MCF 10A (cell line): ENCODE measurements around the gene C5orf47. TPM values are rescaled to one million over a fixed set of nuclear protein-coding genes. Genes with fewer than 3 reads are reported as not detected.

Source experiments
- BruUV-seq: library from RNA; stranded (reverse); fragments of 400-500 nt; replicated peaks from 2 replicates; lab custom pipeline; 2021; lab: Mats Ljungman, UMichigan
- CTCF ChIA-PET: fragments of 300-600 bp; sonication (Branson Sonifier 250); formaldehyde crosslinking; extraction: SDS; loops from one replicate; lab custom pipeline; 2021; ENCODE audit warnings: antibody characterized with exemption, inconsistent platforms; lab: Yijun Ruan, JAX
- POLR2A ChIA-PET: fragments of 300-600, 350-650 bp; sonication (Branson Sonifier 250); formaldehyde crosslinking; extraction: SDS; loops from one replicate; lab custom pipeline; 2020; ENCODE audit warnings: antibody characterized with exemption, inconsistent platforms; lab: Yijun Ruan, JAX
- DNase-seq: peaks from one replicate; pipeline ENCODE4 v3.0.0-alpha.2; 2018; ENCODE audit not compliant: unreplicated experiment
- H3K27ac Mint-ChIP-seq: one replicate; pipeline ENCODE4 v1.8.0; 2022; ENCODE audit warnings: mild to moderate bottlenecking, low read depth, mixed read lengths; ENCODE audit not compliant: unreplicated experiment
- H3K27me3 Mint-ChIP-seq: one replicate; pipeline ENCODE4 v1.8.0; 2022; ENCODE audit warnings: mixed read lengths; ENCODE audit not compliant: insufficient read depth, unreplicated experiment
- H3K36me3 Mint-ChIP-seq: one replicate; pipeline ENCODE4 v1.8.0; 2022; ENCODE audit warnings: mild to moderate bottlenecking, moderate library complexity, mixed read lengths; ENCODE audit not compliant: insufficient read depth, unreplicated experiment
- H3K4me1 Mint-ChIP-seq: one replicate; pipeline ENCODE4 v1.8.0; 2022; ENCODE audit warnings: mixed read lengths; ENCODE audit not compliant: insufficient read depth, unreplicated experiment
- H3K4me3 Mint-ChIP-seq: one replicate; pipeline ENCODE4 v1.8.0; 2022; ENCODE audit warnings: mild to moderate bottlenecking, moderate library complexity, mixed read lengths; ENCODE audit not compliant: unreplicated experiment
- H3K9me3 Mint-ChIP-seq: one replicate; pipeline ENCODE4 v1.8.0; 2022; ENCODE audit warnings: mixed read lengths; ENCODE audit not compliant: unreplicated experiment
- CTCF ChIP-seq: fragments of 200-600 bp; IDR thresholded peaks from one replicate; pipeline ENCODE4 v1.8.0; 2022; ENCODE audit warnings: antibody characterized with exemption, mild to moderate bottlenecking; ENCODE audit not compliant: unreplicated experiment
- intact Hi-C: fragments of 100-400 bp; cut with micrococcal nuclease; formaldehyde crosslinking; loops from 2 replicates; pipeline ENCODE4 v1.14.1; 2022
- total RNA-seq: library from RNA; stranded (reverse); gene quantifications from 2 replicates; pipeline ENCODE4 v1.2.3, GENCODE V29; 2022

C5orf47 gene
- total RNA-seq, 1 experiment from 2014 or later = not detected

DNA sequence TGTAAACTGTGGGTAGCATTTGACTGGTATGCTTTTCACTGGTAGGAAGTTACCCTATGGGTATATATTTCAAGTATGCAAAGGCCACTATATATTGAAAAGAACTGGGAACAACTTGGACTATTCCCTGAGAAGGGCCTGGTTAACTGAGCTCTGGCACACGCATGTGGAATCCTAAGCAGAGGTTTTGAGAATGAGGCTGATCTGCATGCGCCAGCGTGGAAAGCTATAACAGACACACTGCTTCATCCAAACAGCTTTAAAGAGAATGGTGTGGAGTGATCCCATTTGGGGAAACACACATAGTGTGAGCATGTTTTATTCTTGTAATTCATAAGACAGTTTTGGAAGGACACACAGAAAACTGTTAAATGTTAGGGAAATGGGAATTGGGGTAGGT lies 64.9 kb downstream of the C5orf47 start:
- BruUV-seq = no TSS peak
- Mint-ChIP-seq H3K4me3 (no peak overlapping the region), H3K9me3 (no peaks in the 10 kb centered on the region), H3K27ac (no peak overlapping the region), H3K4me1 (no peaks in the 10 kb centered on the region), H3K36me3 (no peaks in the 10 kb centered on the region), H3K27me3 (peaks cover 34% of the 10 kb centered on the region)
- ChIA-PET CTCF (interaction anchor here (0.7 to 14.6 kb wide), 4 partner anchors 8 to 257 kb away, joined by 3 to 588 read pairs (median 9); partner anchors contain the start of gene NSG2), POLR2A (no interaction called here)
- intact Hi-C loops = no loop called here
- no peak for DNase-seq
- TF ChIP-seq CTCF = no peak

Other genes starting within 250 kb of the C5orf47 start
- gene CPEB4, start 100.8 kb upstream of the C5orf47 start, total RNA-seq = 86.7 and 99.0 TPM in 2 replicates
- gene NSG2, start 56.5 kb downstream of the C5orf47 start, total RNA-seq = not detected in 2 replicates